ENCODE data around the gene PI4KA.

DNA sequence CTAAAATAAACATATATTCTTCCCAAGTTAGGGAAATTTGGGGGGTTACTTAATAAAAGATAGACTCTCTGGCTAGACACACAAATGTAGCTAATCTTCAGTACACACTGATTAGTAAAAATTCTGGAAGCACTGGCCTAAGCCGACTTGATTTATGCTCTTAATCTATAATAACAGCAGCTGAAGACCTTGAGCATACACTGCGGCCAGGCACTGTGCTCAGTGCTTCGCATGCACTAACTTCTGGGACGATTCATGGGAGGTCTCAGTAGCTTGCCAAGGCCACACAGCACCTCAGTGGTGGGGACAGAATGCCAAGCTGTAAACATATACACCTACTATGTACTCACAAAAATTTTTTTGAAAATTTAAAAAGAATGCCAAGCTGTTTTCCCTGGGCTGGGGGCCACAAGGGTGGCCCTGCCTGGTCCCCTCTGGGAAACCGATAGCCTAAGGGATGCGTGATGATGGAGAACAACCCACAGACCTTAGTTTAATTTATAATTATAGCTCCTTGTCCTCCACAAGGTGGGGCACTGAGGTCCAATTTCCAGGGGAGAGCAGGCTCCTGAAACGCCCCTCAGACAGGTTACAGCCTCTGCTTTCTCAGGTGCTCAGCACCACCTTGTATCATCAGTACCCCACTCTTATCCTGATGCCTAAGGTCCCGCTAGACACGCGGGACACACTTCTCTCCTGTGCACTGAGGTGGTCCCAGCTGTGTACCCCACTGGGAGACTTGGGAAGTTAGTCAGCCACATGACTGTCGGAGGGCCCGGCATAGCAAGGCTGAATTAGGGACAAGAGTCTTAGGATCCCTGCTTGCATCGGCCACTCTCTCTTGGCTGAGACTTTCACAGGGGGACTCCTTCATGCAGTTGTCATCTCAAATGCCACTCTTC lies 64.6 kb downstream of the PI4KA start:
- TF ChIP-seq, protein P1, sequence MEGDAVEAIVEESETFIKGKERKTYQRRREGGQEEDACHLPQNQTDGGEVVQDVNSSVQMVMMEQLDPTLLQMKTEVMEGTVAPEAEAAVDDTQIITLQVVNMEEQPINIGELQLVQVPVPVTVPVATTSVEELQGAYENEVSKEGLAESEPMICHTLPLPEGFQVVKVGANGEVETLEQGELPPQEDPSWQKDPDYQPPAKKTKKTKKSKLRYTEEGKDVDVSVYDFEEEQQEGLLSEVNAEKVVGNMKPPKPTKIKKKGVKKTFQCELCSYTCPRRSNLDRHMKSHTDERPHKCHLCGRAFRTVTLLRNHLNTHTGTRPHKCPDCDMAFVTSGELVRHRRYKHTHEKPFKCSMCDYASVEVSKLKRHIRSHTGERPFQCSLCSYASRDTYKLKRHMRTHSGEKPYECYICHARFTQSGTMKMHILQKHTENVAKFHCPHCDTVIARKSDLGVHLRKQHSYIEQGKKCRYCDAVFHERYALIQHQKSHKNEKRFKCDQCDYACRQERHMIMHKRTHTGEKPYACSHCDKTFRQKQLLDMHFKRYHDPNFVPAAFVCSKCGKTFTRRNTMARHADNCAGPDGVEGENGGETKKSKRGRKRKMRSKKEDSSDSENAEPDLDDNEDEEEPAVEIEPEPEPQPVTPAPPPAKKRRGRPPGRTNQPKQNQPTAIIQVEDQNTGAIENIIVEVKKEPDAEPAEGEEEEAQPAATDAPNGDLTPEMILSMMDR (conservative IDR thresholded peaks at IDR 0.05; ENCODE audit: low read depth, low read length), result no peak
- TF ChIP-seq EZH2 (IDR thresholded peaks at IDR 0.05; ENCODE audit: borderline replicate concordance, low read depth, low read length, poor library complexity, severe bottlenecking), result no peak
